Hepatic stellate cell (primary cell): Measurements from ENCODE around the gene LMBRD2.
"Not testable (repeated sequence)": the region's sequence is repeated elsewhere in the genome, so short reads cannot be mapped to it uniquely, and the experiment has no call there.

Experiments used
- DNase-seq: peaks from one replicate; pipeline ENCODE4 v3.0.0; 2011; ENCODE audit warnings: low spot score

LMBRD2 gene

DNA sequence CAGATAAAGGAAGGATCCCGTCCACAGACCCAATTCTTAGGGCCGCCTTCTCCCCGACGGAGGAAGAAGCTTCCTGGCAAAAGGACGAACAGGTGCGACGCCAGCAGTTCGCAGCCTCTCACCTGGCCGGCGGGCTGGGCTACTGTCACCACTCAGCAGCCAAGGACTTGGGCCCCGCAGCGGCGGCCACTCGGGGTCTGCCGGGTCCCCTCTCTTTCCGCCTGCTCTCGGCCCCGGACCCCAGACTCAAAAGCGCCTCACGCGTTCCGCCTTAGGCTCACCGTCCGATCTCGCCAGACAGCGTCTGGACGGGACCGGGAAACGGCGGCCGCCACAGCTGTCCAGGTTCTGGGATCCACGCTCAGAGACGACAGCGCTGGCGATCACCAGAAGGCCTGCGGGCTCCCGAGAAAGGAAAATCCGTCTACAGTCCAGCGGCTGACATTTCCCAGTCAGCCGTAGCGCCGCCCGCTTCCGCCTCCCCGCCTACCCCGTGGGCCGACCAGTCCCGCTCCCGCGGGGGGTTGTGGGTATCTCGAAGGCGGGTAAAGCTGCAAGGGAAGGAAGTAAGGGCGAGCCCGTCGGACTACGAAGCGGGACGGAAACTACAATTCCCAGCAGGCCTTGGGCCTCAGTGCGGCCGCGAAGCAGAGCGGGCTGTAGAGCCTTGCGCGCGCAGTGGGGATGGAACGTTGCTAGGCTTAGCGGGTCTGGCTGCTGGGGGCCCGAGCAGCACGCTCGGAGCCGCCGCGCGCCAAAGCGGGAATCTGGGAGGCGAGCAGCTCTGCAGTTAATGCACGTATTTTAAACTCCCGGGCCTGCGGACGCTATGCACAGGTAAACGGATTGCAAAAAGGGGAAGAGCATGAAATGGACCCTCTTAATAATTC, at the start of gene LMBRD2, which contains the start of gene SKP2:
Gene LMBRD2 (minus strand): TSS at position 454 of the 890 bp plus-strand sequence. CDS start 8,538 bp downstream, outside the sequence.
Gene SKP2 (plus strand): TSS at position 678 of the 890 bp plus-strand sequence. CDS start 152 bp downstream, at position 830.
- peak; percentile 93 for DNase-seq

DNA sequence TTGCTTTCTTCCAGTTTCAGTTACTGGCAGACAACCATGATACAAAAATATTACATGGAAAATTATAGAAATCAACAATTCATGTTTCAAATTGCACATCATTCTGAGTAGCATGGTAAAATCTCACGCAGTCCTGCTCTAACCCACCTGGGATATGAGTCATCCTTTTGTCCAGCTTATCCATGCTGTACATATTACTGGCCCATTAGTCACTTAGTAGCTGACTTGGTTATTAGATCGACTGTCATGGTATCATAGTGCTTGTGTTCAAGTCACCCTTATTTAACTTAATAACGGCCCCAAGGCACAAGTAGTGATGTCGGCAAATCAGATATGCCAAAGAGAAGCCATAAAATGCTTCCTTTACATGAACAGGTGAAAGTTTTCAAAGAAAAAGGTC, 48.8 kb upstream of the LMBRD2 start:
- DNase-seq = no peak

DNA sequence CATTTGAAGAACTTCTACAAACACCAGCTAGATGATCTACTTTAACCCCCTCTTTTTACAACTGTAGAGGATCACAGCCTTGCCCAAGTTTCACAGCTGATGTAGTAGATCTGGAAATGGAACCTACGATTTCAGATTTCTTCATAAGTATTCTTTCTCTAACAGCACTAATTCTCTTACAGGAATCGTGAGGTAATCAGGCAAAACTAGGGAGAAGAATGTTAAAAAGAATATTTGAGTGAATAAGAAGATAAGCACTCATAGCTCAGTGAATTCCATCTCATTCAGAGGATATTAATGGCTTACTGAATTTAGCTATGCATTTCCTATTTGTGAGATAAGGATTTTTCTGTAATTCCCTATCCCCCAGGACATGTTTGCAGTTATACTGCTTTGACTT, 47.9 kb upstream of the LMBRD2 start:
- DNase-seq = no peak

DNA sequence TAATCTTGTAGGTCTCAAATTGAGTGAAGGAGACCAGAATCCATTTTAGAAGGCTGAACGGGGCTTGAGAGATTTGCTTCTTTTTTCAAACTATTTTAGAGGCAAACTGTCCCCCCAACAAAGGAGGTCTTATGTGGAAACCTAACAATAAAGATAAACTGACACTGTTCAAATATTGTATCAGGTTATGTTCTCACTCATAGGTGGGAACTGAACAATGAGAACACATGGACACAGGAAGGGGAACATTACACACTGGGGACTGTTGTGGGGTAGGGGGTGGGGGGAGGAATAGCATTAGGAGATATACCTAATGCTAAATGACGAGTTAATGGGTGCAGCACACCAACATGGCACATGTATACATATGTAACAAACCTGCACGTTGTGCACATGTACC, 47.1 kb upstream of the LMBRD2 start:
- not testable (repeated sequence) for DNase-seq

DNA sequence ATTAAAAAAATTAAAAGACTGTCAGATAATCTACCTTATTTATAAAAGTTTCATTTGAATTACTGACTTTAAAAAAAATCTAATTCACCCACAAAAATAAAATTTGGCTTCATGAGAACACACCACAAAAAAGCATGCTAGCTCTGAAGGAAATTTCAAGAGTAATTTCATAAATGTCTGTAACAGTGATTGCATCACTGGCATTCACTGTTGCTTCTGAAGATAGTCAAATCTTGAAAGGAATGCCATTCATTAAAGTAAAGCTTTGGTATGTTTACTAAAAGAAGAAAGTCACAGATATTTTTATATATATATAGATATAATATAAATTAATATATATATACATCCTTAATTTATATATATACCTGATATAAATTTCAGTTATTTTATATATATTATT, 46.6 kb upstream of the LMBRD2 start:
- no peak for DNase-seq

DNA sequence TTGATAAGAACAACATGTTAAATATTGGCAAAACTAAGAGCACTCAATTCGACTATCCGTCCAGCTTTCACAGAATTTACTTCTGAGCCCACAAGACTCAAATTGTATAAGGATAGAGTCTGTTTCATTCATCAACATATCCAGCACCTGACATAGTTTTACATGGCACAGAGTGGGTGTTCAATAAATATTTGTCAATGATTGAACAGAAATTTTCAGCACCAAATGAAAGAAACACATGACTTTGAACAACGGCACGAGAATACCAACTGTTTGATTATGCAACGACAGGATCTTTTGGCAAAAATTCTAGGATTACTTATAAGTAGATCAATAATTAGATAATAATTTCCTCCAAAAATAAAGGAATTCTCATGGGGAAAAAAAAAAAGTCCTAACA, 42.1 kb upstream of the LMBRD2 start:
- no peak for DNase-seq

DNA sequence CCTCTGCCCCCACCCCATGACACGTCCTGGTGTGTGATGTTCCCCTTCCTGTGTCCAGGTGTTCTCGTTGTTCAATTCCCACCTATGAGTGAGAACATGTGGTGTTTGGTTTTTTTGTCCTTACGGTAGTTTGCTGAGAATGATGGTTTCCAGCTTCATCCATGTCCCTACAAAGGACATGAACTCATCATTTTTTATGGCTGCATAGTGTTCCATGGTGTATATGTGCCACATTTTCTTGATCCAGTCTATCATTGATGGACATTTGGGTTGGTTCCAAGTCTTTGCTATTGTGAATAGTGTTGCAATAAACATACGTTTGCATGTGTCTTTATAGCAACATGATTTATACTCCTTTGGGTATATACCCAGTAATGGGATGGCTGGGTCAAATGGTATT, 32.7 kb upstream of the LMBRD2 start:
- DNase-seq = not testable (repeated sequence)

DNA sequence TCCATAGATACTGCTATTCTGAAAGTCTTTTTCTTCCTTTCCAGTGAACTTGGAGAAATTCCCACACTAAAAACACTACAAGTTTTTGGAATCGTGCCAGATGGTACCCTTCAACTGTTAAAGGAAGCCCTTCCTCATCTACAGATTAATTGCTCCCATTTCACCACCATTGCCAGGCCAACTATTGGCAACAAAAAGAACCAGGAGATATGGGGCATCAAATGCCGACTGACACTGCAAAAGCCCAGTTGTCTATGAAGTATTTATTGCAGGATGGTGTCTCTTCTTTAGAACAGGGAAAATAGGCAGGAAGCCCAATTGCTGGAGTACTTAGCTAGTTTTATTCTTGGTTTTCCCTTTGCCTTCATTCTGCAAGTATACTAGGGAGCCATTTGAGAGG, 30.1 kb upstream of the LMBRD2 start:
- no peak for DNase-seq

DNA sequence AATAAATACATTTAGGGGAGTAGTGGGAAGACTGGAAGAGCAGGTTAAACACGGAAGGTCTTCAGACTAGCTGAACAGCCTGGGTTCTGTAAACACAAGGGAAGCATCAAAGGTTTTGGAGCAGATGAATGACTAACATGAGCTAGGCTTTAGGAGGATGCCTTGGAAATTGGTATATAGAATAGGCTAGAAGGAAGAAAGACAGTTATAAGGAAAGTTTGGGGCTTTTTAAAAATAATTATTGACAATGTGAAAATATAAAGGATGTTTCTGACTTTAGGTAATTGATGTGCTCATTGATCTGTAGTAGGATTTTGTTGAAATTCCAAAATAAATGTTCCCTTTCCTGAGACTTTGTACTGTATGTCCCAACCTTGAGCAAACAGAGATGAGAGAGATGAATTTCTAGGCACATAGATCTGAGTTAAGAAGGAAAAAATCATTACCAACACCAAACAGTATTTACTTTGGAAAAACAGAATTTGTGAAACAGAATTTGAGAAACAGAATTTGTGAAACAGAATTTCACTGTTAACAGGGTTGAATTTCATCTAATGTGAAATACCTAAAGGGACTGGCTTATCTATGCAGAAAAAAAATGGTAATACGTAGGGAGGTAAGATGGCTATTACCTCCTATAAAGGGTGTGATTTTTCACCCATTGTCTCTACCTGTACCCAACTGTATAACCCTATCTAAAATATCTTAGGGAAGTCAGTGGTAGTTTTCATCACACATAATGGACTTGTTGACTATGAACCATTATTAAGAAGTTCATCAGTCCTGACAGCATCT, 29.1 kb upstream of the LMBRD2 start:
- no peak for DNase-seq

DNA sequence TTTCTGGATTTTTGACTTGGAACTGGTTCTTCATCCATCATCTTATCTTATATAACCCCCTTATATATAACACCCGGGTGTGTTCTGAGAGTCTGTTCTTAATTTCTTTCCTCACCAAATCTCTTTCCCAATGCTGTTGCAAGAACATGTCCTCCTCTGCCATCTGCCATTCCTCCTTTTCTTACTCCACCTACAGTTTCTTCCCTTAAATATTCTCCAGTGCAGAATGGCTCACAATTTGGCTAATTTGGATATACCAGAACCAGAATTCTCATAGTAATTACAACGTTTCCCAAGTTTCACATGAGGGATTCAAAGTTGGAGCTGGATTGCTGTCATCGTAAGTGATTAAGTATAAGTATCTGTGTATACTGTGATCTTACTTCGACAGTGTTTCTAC, 28.3 kb upstream of the LMBRD2 start:
- DNase-seq = no peak

DNA sequence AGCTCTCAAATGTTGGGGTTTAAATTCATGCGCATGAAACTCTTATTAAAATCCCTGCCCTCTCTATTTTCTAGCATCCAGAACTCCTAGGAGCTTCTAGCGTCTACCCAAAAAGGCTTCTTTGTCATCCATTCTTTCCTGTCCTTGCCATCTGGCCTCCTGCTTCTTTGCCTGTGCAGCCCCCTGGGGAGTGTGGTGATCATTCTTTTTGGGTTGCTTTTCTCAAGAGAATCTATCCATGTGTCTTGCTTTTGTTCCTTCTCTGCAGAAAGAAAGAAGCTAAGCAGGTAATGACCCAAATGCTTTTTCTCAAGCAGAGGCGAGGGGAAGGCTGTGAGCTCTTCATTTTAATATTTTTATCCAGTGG, 26.8 kb upstream of the LMBRD2 start:
- DNase-seq = no peak

DNA sequence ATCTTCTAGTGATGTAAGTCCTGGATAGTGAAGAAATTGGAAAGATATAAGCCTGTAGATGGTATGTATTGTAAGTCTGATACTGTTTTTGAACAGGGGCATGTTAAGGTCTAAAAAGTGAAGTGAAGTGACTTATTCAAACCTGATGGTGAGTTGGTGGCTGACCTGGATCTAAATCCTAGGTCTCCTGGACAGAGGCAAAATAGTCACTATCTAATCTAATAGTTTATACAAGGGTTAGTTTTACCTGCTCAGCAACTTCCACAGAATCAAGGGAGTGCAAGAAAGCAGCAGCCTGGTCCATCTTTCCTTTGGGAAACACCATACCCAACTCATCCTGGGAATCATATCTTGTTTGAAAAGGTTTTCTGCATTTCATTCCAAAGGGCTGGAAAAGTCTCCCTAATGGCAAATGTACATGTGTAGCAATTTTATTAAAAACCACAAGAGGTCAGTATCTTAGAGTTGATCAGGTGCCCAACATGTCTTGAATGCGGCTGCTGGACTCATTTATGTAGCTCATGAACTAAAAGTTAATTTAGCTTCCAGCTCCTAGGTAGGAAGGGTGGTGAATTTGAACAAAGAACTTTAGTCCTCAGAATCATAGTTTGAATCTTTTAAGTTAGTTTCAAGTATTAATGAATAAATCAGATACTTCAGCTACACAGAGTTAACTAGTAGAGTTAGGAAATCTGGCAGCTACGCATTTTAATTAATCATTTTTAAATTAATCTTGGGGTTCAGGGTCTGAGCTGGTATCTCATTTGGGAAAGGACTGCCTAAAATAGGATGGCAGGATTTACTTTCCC, 26.2 kb upstream of the LMBRD2 start:
- peak; percentile 19 for DNase-seq

DNA sequence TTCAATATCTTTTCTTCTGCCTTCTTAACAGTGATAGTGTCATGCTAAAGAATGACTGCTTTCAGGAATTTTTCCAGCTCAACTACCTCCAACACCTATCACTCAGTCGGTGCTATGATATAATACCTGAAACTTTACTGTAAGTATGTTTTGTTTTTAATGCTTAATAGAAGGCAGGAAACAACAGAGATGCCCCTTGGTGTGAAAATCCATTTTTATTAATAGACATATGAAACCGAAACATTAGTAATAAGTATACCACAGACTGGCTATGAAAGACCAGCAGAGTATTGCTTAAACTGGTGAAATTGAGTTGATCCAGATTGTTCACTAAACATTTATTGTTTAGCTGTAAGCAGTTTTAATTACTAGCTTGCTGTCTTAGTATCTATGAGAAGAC, 25.5 kb upstream of the LMBRD2 start:
- no peak for DNase-seq

DNA sequence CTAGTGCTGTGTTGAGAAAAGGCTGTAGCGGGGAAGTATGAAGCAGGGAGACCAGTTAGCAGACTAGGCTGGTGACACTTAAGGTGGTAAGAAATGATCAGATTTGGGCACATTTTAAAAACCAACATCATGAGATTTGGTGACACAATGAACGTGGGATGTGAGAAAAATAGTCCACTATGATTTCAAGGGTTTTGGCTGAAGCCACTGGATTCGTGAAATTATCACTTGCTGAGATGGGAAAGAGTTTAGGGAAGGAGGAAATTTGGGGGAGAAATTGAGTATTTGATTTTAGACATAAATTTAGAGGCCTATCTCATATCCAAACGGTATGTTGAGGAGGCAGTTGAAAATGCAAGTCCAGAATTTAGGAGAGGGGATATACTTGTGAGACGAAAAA, 23.4 kb upstream of the LMBRD2 start:
- DNase-seq = no peak

DNA sequence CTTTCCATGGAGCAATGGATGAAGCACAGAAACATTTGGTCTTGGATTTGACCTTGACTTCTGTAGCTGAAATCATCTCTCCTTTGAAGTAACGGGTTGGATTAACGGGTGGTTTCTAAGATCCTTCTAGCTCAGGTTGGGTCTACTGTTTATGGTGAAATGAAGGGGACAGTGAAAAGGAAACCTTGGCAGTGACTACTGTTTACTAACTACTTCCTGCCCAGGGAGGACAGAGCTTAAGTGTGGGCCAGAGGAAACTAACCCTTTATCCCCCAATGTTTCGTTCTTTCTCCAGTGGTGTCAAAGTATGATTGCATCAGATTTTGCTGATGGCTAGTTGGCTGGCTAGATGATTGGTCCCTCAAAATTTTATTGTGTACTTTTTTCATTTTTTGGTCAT, 22.4 kb upstream of the LMBRD2 start:
- no peak for DNase-seq

DNA sequence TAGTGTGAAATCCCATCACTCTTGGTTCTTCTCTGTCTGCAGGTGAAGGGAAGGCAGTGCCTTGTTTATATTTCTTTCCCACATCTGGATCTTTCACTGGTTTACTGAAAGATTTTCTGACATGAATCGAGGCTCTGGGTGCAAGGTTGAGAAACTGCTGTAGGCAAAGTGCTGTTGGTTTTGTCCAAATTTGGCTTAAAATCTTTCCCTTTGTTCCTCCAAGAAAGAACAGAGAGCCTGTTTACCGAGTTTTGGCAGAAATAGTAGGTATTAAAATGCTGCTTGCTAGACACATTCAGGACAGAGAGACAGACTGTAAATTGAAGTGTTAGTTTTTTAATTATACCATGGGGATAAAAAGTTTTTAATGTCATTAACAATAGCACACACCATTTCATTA, 21.7 kb upstream of the LMBRD2 start:
- DNase-seq = no peak

DNA sequence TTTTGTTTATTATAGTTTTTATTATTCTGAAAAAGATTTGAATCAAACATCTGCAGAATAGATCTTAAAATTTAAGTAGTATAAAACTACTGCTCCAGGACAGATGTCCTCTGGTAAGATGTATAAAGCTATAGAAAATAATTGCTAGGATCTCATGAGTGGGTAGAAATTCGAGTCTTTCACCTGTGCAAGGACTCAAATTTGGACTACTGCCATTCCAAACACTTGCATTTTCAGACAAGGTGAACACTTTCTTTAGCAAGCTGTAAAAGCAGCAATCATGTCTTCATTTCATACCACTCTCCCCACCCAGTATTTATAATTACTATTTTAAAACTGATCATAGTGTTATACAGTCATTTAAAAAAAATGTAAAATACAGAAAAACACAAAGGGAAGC, 20.9 kb upstream of the LMBRD2 start:
- DNase-seq = no peak

DNA sequence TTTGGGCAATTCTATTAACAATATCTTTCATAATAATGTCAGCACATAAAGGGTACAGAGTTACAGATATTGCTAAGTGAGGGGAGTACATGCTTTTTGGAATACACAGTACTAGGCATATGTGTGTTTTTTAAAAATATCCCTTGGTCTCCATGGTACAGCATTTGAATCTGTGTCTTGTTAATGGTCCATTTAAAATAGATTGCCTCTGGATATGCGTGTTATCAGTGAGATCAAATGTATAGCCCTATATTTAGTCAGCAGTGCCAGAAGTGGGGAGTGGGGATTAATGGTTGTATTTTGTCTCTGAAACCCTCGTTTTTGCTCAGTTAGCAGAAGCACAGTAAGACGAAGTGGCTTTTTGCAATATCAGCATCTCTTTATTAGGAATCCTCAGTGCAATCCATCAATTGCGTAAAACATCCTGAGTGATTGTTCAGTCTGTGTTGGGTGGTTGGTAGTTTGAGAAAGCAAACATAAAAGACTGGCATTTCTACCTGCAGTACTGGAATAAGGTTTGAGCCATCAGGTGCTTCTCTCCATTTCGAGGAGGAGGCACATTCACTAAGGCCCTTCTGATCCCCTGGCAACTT, 19.2 kb upstream of the LMBRD2 start:
- DNase-seq = no peak

DNA sequence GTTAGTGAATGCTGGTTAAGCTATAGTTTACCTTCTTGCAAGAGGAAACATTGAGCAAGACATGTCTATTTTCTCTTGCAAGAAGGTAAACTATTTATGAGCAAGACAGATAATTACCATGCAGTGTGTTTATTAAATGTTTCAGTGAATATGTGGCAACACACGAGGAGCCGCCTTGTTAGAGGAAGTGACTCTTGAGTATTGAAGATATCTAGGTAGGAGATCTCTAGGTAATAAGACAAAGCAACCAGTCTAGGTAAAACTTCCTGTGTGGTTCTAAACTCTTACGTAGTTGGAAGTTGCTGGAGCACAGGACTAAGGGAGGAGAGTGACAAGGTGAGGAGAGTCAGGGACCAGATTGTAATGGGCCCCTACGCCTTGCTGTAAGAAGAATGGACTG, 17.1 kb upstream of the LMBRD2 start:
- no peak for DNase-seq

DNA sequence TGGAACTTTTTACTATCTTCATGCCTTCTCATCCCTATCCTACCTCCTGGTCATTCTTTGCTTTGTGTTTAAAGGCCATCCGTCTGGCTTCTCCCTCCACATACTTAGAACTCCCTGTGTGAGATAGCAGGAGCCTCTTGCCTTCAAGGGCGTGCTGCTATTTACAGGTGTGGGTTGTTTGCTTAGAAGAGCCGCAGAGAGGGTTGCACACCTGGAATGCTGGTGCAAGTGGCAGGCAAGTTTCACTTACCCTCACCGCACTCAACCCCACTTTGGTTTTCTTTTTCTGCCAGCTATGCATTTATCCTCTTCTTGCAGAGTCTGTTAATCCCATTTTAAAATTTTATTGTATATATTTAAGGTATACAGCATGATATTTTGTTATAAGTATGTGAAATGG, 12.8 kb upstream of the LMBRD2 start:
- no peak for DNase-seq

DNA sequence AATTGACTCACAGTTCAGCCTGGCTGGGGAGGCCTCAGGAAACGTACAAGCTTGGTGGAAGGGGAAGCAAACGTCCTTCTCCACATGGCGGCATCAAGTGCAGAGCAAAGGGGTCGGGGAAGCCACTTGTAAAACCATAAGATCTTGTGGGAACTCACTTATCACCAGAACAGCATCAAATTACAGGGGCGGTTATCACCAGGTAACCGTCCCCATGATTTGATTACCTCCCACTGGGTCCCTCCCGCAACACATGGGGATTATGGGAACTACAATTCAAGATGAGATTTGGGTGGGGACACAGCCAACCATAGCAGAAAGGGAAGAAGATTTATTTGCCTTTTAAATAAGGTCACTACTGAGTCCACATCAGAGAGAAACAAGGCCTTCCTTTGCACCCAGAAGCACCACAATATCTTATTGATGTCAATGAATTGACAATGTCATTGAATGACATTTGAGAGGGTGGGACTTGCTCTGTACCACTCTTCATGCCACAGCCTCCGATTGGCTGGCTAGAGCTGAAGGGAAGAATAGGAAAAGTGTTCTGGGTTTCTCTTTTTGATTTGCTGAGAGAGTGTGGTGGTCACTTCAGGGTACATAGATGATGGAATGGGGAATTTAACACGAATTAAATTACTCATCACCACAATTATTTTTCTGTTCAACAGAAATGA, 11.3 kb upstream of the LMBRD2 start:
- DNase-seq = no peak
